Activated CD4-positive, alpha-beta T cell treated with anti-CD3 and anti-CD28 coated beads for 1 hour (primary cell): ENCODE measurements around the gene MAG.

ENCODE experiments used
- DNase-seq: peaks from one replicate; pipeline ENCODE4 v3.0.0-alpha.2; 2020

Gene MAG

GRCh38 chr19:35291916-35292315, at the start of gene MAG:
Gene MAG (plus strand): TSS chr19:35292161. CDS start chr19:35295409, 3,248 bp downstream.
- DNase-seq = no peak

- DNase-seq = no peak
Measured at GRCh38 chr19:35246466-35247092, 45.4 kb upstream of the MAG start.

GRCh38 chr19:35247526-35248309, 44.2 kb upstream of the MAG start:
- no peak for DNase-seq

GRCh38 chr19:35248310-35249145, 43.4 kb upstream of the MAG start, which contains the start of gene LSR:
Gene LSR (plus strand): TSS chr19:35249002. CDS start chr19:35249023, 21 bp downstream.
- DNase-seq = peak; percentile 63

GRCh38 chr19:35249146-35249847, 42.7 kb upstream of the MAG start:
- DNase-seq = no peak

- DNase-seq = no peak
Measured at GRCh38 chr19:35249848-35250711, 41.9 kb upstream of the MAG start.

- DNase-seq = no peak
Measured at GRCh38 chr19:35251456-35251855, 40.5 kb upstream of the MAG start.

- no peak for DNase-seq
Measured at GRCh38 chr19:35253316-35254286, 38.4 kb upstream of the MAG start.

- no peak for DNase-seq
Measured at GRCh38 chr19:35254341-35255297, 37.3 kb upstream of the MAG start.

- DNase-seq = no peak
Measured at GRCh38 chr19:35256566-35256965, 35.4 kb upstream of the MAG start.

- DNase-seq = no peak
Measured at GRCh38 chr19:35257113-35257461, 34.9 kb upstream of the MAG start.

GRCh38 chr19:35260694-35261304, 31.2 kb upstream of the MAG start:
- peak; percentile 6 for DNase-seq

- DNase-seq = peak; percentile 2
Measured at GRCh38 chr19:35261356-35262100, 30.4 kb upstream of the MAG start.

GRCh38 chr19:35262101-35262761, 29.7 kb upstream of the MAG start:
- no peak for DNase-seq

- DNase-seq = no peak
Measured at GRCh38 chr19:35264268-35265125, 27.5 kb upstream of the MAG start.

GRCh38 chr19:35265126-35265899, 26.6 kb upstream of the MAG start:
- no peak for DNase-seq
